ENCODE measurements around the gene R3HDML. TPM values are rescaled to one million over a fixed set of nuclear protein-coding genes. Genes with fewer than 3 reads are reported as not detected.

R3HDML gene
- total and polyA plus RNA-seq, 2 of the 13 experiments (the other 11 are each of a cell fraction or from before 2014, with no cell fraction given), result not detected

DNA sequence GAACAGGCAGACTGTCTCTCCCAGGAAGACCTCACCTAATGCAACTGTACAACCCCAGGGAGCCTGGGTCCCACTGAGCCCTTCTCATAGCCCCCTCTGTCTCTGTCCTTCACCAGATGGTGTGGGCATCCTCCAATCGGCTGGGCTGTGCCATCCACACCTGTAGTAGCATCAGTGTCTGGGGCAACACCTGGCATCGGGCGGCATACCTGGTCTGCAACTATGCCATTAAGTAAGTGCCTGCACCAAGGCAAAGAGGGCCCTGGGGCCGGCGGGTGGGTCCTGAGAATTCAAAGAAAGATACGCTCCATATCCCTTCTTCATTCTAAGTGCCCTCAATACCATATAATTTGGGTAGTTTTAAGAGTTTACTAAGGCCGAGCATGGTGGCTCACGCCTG, 8.3 kb downstream of the R3HDML start:
- WGBS (ENCODE audit: low lambda C conversion rate), result 87% methylated on average over 8 of the region's 8 CpGs
- CTCF ChIA-PET (ENCODE audit: low intra/inter-chr PET ratio, low total read pairs), result no interaction called here
- FAIRE-seq, result no peak

More for the DNA sequence above, 8.3 kb downstream of the R3HDML start:
- POLR2A ChIA-PET, result no interaction called here
- no peak overlapping the region for H2AFZ ChIP-seq (ENCODE audit: low read length)
- H3K4me3 ChIP-seq (replicated peaks in 1 of 3; ENCODE audit: insufficient read depth in 1 of 3, low read depth in 2 of 3, low read length in 3 of 3), result no peak overlapping the region
- ATAC-seq (no peak), DNase-seq (ENCODE audit: low spot score) (no peak)
- TF ChIP-seq EZH2 (conservative IDR thresholded peaks at IDR 0.05; ENCODE audit: low read depth, low read length) (no peak), SAP130 (CRISPR knock-in tag; IDR thresholded peaks at IDR 0.05; ENCODE audit: low read depth) (no peak), SP140L (CRISPR knock-in tag; IDR thresholded peaks at IDR 0.05; ENCODE audit: borderline replicate concordance) (no peak), NKX3-1 (CRISPR knock-in tag; IDR thresholded peaks at IDR 0.05) (no peak), TOPORS (CRISPR knock-in tag; IDR thresholded peaks at IDR 0.05) (no peak), ZNF20 (CRISPR knock-in tag; IDR thresholded peaks at IDR 0.05) (no peak), HOXA5 (CRISPR knock-in tag; IDR thresholded peaks at IDR 0.05) (no peak)
- TF ChIP-seq, protein P1, sequence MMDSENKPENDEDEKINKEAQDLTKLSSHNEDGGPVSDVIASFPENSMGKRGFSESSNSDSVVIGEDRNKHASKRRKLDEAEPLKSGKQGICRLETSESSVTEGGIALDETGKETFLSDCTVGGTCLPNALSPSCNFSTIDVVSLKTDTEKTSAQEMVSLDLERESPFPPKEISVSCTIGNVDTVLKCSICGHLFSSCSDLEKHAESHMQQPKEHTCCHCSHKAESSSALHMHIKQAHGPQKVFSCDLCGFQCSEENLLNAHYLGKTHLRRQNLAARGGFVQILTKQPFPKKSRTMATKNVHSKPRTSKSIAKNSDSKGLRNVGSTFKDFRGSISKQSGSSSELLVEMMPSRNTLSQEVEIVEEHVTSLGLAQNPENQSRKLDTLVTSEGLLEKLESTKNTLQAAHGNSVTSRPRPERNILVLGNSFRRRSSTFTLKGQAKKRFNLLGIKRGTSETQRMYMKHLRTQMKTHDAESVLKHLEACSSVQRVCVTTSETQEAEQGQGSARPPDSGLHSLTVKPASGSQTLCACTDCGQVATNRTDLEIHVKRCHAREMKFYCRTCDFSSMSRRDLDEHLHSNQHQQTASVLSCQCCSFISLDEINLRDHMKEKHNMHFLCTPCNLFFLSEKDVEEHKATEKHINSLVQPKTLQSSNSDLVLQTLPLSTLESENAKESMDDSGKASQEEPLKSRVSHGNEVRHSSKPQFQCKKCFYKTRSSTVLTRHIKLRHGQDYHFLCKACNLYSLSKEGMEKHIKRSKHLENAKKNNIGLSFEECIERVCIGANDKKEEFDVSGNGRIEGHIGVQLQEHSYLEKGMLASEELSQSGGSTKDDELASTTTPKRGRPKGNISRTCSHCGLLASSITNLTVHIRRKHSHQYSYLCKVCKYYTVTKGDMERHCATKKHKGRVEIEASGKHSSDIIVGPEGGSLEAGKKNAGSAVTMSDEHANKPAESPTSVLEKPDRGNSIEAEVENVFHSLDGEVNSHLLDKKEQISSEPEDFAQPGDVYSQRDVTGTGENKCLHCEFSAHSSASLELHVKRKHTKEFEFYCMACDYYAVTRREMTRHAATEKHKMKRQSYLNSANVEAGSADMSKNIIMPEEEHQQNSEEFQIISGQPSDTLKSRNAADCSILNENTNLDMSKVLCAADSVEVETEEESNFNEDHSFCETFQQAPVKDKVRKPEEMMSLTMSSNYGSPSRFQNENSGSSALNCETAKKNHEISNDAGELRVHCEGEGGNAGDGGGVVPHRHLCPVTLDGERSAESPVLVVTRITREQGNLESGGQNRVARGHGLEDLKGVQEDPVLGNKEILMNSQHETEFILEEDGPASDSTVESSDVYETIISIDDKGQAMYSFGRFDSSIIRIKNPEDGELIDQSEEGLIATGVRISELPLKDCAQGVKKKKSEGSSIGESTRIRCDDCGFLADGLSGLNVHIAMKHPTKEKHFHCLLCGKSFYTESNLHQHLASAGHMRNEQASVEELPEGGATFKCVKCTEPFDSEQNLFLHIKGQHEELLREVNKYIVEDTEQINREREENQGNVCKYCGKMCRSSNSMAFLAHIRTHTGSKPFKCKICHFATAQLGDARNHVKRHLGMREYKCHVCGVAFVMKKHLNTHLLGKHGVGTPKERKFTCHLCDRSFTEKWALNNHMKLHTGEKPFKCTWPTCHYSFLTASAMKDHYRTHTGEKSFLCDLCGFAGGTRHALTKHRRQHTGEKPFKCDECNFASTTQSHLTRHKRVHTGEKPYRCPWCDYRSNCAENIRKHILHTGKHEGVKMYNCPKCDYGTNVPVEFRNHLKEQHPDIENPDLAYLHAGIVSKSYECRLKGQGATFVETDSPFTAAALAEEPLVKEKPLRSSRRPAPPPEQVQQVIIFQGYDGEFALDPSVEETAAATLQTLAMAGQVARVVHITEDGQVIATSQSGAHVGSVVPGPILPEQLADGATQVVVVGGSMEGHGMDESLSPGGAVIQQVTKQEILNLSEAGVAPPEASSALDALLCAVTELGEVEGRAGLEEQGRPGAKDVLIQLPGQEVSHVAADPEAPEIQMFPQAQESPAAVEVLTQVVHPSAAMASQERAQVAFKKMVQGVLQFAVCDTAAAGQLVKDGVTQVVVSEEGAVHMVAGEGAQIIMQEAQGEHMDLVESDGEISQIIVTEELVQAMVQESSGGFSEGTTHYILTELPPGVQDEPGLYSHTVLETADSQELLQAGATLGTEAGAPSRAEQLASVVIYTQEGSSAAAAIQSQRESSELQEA (CRISPR knock-in tag; IDR thresholded peaks at IDR 0.05; ENCODE audit: not compliant biosample characterization), result no peak
- TF ChIP-seq, protein P2, sequence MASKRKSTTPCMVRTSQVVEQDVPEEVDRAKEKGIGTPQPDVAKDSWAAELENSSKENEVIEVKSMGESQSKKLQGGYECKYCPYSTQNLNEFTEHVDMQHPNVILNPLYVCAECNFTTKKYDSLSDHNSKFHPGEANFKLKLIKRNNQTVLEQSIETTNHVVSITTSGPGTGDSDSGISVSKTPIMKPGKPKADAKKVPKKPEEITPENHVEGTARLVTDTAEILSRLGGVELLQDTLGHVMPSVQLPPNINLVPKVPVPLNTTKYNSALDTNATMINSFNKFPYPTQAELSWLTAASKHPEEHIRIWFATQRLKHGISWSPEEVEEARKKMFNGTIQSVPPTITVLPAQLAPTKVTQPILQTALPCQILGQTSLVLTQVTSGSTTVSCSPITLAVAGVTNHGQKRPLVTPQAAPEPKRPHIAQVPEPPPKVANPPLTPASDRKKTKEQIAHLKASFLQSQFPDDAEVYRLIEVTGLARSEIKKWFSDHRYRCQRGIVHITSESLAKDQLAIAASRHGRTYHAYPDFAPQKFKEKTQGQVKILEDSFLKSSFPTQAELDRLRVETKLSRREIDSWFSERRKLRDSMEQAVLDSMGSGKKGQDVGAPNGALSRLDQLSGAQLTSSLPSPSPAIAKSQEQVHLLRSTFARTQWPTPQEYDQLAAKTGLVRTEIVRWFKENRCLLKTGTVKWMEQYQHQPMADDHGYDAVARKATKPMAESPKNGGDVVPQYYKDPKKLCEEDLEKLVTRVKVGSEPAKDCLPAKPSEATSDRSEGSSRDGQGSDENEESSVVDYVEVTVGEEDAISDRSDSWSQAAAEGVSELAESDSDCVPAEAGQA (IDR thresholded peaks at IDR 0.05; ENCODE audit: low read depth), result no peak
- TF ChIP-seq, protein P2 (CRISPR knock-in tag; IDR thresholded peaks at IDR 0.05; ENCODE audit: borderline replicate concordance), result no peak
- H4K20me1 ChIP-seq (ENCODE audit: insufficient read depth, low read length), result no peaks in the 10 kb centered on the region
- no peak overlapping the region for H3K27ac ChIP-seq (ENCODE audit: extremely low read length, insufficient read depth, low read length)
- H3K9ac ChIP-seq (ENCODE audit: insufficient read depth, low read depth, low read length), result no peak overlapping the region
- no TSS peak for BruUV-seq (replicated peaks)
- intact Hi-C loops (cut with micrococcal nuclease; ENCODE audit: unreplicated experiment), result no loop called here
- in situ Hi-C loops (cut with HindIII; ENCODE audit: extremely low pct_ligation_motif_present, low pct_unique_long_range_greater_than_20kb), result no loop called here
- H3K4me1 ChIP-seq (ENCODE audit: insufficient read depth, low read length), result peaks cover 23% of the 10 kb centered on the region
- no peaks in the 10 kb centered on the region for H3K79me2 ChIP-seq (ENCODE audit: insufficient read depth, low read length)
- no peaks in the 10 kb centered on the region for H3K27me3 ChIP-seq (ENCODE audit: control insufficient read depth in 1 of 2, insufficient read depth in 2 of 2, low read length in 2 of 2)
- no peaks in the 10 kb centered on the region for H3K9me3 ChIP-seq (ENCODE audit: low read length)
- H3K4me2 ChIP-seq (ENCODE audit: low read depth, low read length), result no peak overlapping the region
- no peaks in the 10 kb centered on the region for H3K36me3 ChIP-seq (replicated peaks in 1 of 2; ENCODE audit: control insufficient read depth in 1 of 2, insufficient read depth in 2 of 2, low read length in 2 of 2)

All from HepG2 (cell line).